ENCODE measurements around the gene TBX19. TPM values are rescaled to one million over a fixed set of nuclear protein-coding genes. Genes with fewer than 3 reads are reported as not detected.
"Not testable (repeated sequence)": the region's sequence is repeated elsewhere in the genome, so short reads cannot be mapped to it uniquely, and the experiment has no call there.

Gene TBX19
- total RNA-seq, 1 donor from 2014 or later, result 3.1 TPM

- no peaks in the 10 kb centered on the region for H3K4me1 Mint-ChIP-seq
- TF ChIP-seq EZH2 (IDR thresholded peaks at IDR 0.05) (no peak), EZH2phosphoT487 (IDR thresholded peaks at IDR 0.05) (no peak)
- TF ChIP-seq, protein P1, sequence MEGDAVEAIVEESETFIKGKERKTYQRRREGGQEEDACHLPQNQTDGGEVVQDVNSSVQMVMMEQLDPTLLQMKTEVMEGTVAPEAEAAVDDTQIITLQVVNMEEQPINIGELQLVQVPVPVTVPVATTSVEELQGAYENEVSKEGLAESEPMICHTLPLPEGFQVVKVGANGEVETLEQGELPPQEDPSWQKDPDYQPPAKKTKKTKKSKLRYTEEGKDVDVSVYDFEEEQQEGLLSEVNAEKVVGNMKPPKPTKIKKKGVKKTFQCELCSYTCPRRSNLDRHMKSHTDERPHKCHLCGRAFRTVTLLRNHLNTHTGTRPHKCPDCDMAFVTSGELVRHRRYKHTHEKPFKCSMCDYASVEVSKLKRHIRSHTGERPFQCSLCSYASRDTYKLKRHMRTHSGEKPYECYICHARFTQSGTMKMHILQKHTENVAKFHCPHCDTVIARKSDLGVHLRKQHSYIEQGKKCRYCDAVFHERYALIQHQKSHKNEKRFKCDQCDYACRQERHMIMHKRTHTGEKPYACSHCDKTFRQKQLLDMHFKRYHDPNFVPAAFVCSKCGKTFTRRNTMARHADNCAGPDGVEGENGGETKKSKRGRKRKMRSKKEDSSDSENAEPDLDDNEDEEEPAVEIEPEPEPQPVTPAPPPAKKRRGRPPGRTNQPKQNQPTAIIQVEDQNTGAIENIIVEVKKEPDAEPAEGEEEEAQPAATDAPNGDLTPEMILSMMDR (IDR thresholded peaks at IDR 0.05), result no peak
- H3K9ac ChIP-seq, result no peak overlapping the region
- H3K27ac Mint-ChIP-seq, result no peak overlapping the region
- H3K27ac ChIP-seq, result no peak overlapping the region
- H3K4me3 ChIP-seq, result no peak overlapping the region
- no peaks in the 10 kb centered on the region for H3K4me1 ChIP-seq
- H3K27me3 ChIP-seq, result no peaks in the 10 kb centered on the region
- no peaks in the 10 kb centered on the region for H3K36me3 Mint-ChIP-seq
- no peak for DNase-seq (ENCODE audit: low spot score)
- no peaks in the 10 kb centered on the region for H3F3A ChIP-seq (ENCODE audit: low read depth)
- H3K4me3 Mint-ChIP-seq, result no peak overlapping the region
- H3K27me3 Mint-ChIP-seq (ENCODE audit: insufficient read depth, low read depth), result peaks cover 2% of the 10 kb centered on the region
- H4K20me1 ChIP-seq (ENCODE audit: low read depth), result no peaks in the 10 kb centered on the region
- H3K9me3 ChIP-seq (ENCODE audit: low read depth), result no peaks in the 10 kb centered on the region
- H2AFZ ChIP-seq (replicated peaks), result no peak overlapping the region
- no peaks in the 10 kb centered on the region for H3K36me3 ChIP-seq
- H3K4me2 ChIP-seq, result no peak overlapping the region
- no peaks in the 10 kb centered on the region for H3K79me2 ChIP-seq (ENCODE audit: low read depth)
- no peaks in the 10 kb centered on the region for H3K9me3 Mint-ChIP-seq
These were observed 67.6 kb downstream of the TBX19 start for GRCh38 chr1:168348146-168348709.

DNA sequence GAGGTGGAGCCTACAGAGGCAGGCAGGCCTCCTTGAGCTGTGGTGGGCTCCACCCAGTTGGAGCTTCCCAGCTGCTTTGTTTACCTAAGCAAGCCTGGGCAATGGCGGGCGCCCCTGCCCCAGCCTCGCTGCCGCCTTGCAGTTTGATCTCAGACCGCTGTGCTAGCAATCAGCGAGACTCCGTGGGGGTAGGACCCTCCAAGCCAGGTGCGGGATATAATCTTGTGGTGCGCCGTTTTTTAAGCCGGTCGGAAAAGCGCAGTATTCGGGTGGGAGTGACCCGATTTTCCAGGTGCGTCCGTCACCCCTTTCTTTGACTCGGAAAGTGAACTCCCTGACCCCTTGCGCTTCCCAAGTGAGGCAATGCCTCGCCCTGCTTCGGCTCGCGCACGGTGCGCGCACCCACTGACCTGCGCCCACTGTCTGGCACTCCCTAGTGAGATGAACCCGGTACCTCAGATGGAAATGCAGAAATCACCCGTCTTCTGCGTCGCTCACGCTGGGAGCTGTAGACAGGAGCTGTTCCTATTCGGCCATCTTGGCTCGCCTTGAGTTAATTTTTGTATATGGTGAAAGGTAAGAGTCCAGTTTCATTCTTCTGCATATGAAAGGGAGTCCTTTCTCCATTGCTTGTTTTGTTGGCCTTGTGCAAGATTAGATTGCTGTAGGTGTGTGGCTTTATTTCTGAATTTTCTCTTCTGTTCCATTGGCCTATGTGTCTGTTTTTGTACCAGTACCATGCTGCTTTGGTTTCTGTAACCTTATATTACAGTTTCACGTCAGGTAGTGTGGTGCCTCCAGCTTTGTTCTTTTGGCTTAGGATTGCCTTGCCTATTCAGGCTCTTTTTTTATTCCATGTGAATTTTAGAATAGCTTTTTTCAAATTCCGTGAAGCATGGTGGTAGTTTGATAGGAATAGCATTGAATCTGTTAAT, 73.9 kb downstream of the TBX19 start:
- H3K9ac ChIP-seq; H3K27me3 Mint-ChIP-seq (ENCODE audit: insufficient read depth, low read depth); H3F3A ChIP-seq (ENCODE audit: low read depth); H3K27ac Mint-ChIP-seq; H4K20me1 ChIP-seq (ENCODE audit: low read depth); H3K9me3 ChIP-seq (ENCODE audit: low read depth); H3K9me3 Mint-ChIP-seq; H3K4me1 ChIP-seq; H3K27ac ChIP-seq; H3K4me1 Mint-ChIP-seq; H3K36me3 ChIP-seq; DNase-seq (ENCODE audit: low spot score); H3K27me3 ChIP-seq; H3K36me3 Mint-ChIP-seq: not testable (repeated sequence)
- Histone ChIP-seq H3K4me3 (peak overlapping the region; percentile 40), H3K79me2 (ENCODE audit: low read depth) (peaks cover 26% of the 10 kb centered on the region), H3K4me2 (peak overlapping the region; percentile 70), H2AFZ (replicated peaks) (peak overlapping the region; percentile 58)
- H3K4me3 Mint-ChIP-seq, result peak overlapping the region; percentile 19

DNA sequence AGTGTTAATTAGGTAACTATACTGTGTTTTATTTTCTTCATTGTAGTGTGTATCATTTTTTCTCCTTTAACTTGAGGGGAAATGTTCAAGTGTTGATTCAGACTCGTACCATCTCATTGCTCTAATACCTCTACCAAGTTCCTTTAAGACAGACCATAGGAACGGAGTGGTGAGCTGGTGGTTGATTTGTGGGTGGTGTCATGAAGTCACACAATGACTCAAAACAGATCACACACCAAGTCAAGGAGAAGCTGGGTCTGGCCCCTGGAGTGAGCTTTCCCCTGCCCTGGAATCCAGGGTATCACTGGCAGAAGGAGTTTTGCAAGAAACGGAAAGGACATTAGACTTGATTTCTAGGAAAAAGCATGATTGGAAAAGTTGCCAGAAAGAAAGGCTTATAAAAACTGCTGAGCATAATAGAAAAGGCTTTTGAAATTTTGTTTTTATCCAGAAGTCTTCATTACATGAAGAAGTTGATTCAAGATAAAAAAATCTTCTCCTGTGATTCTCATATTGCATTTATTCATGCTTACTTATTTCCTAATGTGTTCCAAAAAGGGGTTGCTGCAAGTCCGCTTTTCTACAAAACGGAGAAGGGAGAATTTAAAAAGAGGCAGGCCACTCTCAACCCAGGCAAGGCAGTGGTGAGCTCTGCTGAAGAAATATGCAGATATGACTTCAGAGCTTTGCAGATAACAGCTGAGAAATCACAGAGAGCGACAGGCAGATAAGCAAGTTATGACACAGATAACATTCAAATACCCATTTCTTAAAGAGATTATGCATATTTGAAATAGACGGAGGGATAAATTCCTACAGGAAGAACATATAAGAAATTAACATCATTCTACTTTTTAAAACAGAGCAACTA, 79.7 kb downstream of the TBX19 start:
- Histone ChIP-seq H3K9ac (no peak overlapping the region), H3K4me2 (no peak overlapping the region), H3K36me3 (no peaks in the 10 kb centered on the region), H3K79me2 (ENCODE audit: low read depth) (peaks cover 20% of the 10 kb centered on the region), H3F3A (ENCODE audit: low read depth) (no peaks in the 10 kb centered on the region), H4K20me1 (ENCODE audit: low read depth) (no peaks in the 10 kb centered on the region), H3K27me3 (no peaks in the 10 kb centered on the region), H2AFZ (replicated peaks) (no peak overlapping the region), H3K4me3 (no peak overlapping the region), H3K4me1 (peaks cover 3% of the 10 kb centered on the region), H3K9me3 (ENCODE audit: low read depth) (no peaks in the 10 kb centered on the region), H3K27ac (no peak overlapping the region)
- Mint-ChIP-seq H3K27ac (no peak overlapping the region), H3K4me3 (no peak overlapping the region), H3K9me3 (no peaks in the 10 kb centered on the region), H3K4me1 (no peaks in the 10 kb centered on the region), H3K27me3 (ENCODE audit: insufficient read depth, low read depth) (no peaks in the 10 kb centered on the region), H3K36me3 (no peaks in the 10 kb centered on the region)
- DNase-seq (ENCODE audit: low spot score), result no peak
- TF ChIP-seq EZH2 (IDR thresholded peaks at IDR 0.05), result no peak
- TF ChIP-seq, protein P1 (IDR thresholded peaks at IDR 0.05), result no peak
- no peak for TF ChIP-seq EZH2phosphoT487 (IDR thresholded peaks at IDR 0.05)
